Right renal pelvis (tissue), 4 donors: Measurements from ENCODE around the gene DCAF16. TPM values are rescaled to one million over a fixed set of nuclear protein-coding genes. Genes with fewer than 3 reads are reported as not detected.

Experiments
- polyA plus RNA-seq, 4 donors: library from polyadenylated mRNA; unstranded; fragments of 120-200 nt; gene quantifications; one replicate each; pipeline ENCODE4 v1.2.1, GENCODE V29; 2013; ENCODE audit not compliant: insufficient read length in 4 of 4

DCAF16 gene
- polyA plus RNA-seq, 4 donors = 40.2 to 54.4 (median 51.9) TPM

Other genes starting within 250 kb of the DCAF16 start
- gene LAP3, start 233.6 kb downstream of the DCAF16 start, polyA plus RNA-seq = 10 to 100 TPM; 75.3 to 83.5 (median 79.5) TPM
- gene MED28, start 196.1 kb downstream of the DCAF16 start, polyA plus RNA-seq = 10 to 100 TPM; 68.5 to 71.3 (median 70.2) TPM
- gene FAM184B, start 29.1 kb downstream of the DCAF16 start, polyA plus RNA-seq = under 1 TPM; 0.35 to 0.53 (median 0.42) TPM
- gene NCAPG, start 222 bp upstream of the DCAF16 start, polyA plus RNA-seq = 10 to 100 TPM; 26.5 to 29.4 (median 27.1) TPM
- 10 to 100 TPM; 25.7 to 32.7 (median 31.0) TPM for gene LCORL, start 211.0 kb upstream of the DCAF16 start, polyA plus RNA-seq